ENCODE measurements around the gene CD160.
"Not testable (repeated sequence)": the region's sequence is repeated elsewhere in the genome, so short reads cannot be mapped to it uniquely, and the experiment has no call there.

CD160 gene, protein sequence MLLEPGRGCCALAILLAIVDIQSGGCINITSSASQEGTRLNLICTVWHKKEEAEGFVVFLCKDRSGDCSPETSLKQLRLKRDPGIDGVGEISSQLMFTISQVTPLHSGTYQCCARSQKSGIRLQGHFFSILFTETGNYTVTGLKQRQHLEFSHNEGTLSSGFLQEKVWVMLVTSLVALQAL

DNA sequence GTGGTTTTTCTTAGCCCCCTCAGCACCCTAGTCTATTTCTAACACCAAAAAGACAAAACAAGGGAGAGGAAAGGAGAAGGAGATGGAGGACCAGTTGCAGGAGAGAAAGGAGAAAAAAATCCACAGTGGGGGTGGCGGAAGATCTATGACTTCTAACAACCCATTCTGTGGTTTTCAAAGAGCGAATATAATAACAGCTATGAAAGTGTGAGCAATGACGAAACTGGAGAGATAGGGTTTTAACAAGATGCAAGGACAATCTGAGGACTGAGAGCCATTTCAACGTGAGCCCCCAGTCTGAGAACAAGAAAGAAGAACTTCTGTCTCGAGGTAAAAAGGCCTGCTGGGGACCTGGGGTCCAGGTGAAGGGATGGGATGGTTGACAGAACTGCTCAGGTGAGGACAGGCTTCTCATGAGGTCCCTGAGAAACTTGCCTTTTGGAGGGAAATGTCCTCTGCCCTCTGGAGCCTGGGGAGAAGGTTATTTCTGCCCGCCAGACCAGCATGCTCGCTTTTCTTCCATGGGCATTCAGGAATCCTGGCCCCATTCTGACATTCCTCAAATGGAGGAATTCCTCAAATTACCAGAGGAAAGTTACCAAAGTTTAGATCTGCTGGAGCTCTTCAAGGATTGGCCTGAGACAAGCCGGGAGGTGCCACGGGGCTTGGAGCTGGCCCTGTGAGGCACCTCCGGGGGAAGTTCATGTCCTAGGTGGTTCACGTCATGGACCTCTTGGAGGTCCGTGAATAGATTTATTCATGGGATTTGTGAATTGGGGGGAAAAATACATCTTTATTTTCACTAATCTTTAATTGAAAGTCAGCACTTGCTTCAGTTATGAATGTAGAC is at the start of gene CD160:
TSS of gene CD160 (plus strand) at position 270 of the 850 bp plus-strand sequence. CDS start 8,829 bp downstream, outside the sequence.
- TF ChIP-seq, protein P1, sequence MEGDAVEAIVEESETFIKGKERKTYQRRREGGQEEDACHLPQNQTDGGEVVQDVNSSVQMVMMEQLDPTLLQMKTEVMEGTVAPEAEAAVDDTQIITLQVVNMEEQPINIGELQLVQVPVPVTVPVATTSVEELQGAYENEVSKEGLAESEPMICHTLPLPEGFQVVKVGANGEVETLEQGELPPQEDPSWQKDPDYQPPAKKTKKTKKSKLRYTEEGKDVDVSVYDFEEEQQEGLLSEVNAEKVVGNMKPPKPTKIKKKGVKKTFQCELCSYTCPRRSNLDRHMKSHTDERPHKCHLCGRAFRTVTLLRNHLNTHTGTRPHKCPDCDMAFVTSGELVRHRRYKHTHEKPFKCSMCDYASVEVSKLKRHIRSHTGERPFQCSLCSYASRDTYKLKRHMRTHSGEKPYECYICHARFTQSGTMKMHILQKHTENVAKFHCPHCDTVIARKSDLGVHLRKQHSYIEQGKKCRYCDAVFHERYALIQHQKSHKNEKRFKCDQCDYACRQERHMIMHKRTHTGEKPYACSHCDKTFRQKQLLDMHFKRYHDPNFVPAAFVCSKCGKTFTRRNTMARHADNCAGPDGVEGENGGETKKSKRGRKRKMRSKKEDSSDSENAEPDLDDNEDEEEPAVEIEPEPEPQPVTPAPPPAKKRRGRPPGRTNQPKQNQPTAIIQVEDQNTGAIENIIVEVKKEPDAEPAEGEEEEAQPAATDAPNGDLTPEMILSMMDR (IDR thresholded peaks at IDR 0.05): no peak
- no peak within 1 kb of the TSS for H3K4me3 ChIP-seq
- no peak for DNase-seq (ENCODE audit: low spot score)
- no peak within 1 kb of the TSS for H3K27ac ChIP-seq

DNA sequence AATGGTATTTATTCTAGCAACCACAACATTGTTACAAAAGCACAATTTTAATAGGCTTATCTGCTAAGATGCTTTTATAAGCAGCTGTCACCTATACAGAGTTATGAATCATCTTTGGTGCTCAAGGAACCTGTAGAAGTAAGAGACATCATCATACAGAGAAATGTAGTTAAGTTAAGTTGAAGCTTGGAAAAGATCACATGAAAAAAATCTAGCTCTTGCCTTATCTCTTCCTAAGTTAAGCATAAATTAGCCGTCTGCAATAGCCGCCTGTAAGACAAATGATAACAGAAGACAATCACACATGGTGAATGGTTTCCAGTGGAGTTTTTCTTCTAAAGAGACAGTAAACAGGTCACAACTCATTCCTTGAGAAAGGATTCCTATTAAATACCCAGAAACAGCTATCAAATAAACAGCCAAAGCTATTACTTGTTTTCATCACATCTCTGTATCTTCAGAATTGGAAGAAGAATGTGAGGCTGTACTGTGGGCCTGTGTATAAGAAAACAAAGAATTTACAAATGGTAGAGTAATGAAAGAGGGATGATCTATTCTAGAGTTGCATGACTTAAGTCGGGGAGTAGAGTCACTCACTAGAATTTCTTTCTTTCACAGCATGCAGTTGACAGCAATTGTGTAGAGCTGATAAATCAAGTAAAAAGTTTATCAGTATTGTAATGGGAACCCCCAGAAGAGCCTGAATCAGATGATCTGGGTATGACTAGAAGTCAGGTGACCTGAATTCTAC is 48.1 kb upstream of the CD160 start:
- DNase-seq (ENCODE audit: low spot score); H3K4me3 ChIP-seq; H3K27ac ChIP-seq: not testable (repeated sequence)

DNA sequence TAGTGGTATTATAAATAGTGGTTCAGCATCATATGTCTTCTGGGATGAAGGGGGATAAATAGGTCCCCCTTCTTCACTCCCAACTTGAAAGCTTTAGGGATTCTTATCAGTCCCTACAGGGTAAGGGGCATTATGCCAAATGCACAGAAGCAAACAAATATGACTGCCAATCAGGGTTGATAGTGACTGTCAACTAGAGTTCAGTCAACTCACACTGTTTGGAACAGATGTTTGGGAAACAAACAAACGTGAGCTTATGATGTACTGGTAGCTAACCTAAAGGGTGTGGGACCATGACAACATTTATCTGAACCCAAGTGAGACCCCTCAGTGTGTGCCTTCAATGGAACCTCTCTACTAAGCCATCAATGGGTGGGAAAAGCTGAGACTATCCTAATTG is 46.1 kb upstream of the CD160 start:
- H3K27ac ChIP-seq; H3K4me3 ChIP-seq; DNase-seq (ENCODE audit: low spot score): not testable (repeated sequence)

DNA sequence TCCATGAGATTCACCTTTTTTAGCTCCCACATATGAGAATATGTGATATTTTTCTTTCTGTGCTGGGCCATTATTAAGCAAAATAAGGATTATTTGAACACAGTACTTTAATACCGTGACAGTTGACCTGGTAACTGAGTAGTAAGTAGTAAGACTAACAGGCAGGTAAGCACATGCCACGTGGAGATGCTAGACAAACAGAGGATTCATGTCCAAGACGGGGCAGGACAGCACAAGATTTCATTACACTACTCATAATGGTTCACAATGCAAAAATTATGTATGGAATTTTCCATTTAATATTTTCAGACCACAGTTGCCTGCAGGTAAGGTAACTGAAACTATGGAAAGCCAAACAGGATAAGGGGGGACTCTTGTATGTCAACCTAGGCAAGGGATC is 34.4 kb upstream of the CD160 start:
- H3K4me3 ChIP-seq; DNase-seq (ENCODE audit: low spot score): not testable (repeated sequence)

DNA sequence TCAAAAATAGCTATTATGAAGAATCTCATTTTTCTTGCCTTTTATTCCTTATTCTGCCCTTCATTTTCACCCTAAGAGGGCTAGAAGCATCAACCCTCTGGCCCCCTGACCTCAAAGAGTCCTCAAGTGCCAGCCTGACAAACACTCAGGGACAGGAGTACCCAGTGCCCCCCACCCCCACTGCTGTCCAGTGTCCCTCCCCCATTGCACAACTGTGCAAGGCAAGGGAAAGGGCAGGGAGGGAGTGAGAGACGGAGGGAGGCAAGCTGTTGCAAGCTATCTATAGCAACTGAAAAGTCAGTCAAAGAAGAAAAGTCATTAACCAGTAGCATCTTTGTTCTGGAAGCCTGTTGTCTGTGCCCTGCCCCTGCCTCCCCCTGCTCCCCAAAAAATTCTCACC is 33.2 kb upstream of the CD160 start:
- H3K27ac ChIP-seq; DNase-seq (ENCODE audit: low spot score); H3K4me3 ChIP-seq: not testable (repeated sequence)

More for the DNA sequence above, 34.4 kb upstream of the CD160 start:
- H3K27ac ChIP-seq: not testable (repeated sequence)

DNA sequence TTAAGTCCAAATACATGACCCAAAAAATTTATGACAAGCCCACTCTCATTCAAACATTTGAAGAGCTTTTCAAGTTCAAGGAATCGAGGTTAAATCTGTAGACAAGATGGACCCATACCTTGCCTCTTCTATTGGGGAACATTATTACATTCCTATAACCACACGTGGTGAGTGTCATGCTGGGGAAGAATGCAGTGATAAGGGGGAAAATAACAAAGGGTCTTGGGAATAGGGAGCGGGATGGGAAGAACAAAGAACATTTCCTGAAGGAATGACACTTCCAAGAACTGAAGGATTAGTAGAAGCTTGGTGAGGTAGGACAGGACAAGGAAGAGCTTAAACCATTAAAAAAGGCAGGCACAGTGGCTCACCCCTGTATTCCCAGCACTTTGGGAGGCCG is 31.0 kb upstream of the CD160 start:
- TF ChIP-seq, protein P1 (IDR thresholded peaks at IDR 0.05): no peak
- H3K4me3 ChIP-seq: no peak overlapping the region
- no peak overlapping the region for H3K27ac ChIP-seq
- DNase-seq (ENCODE audit: low spot score): no peak

DNA sequence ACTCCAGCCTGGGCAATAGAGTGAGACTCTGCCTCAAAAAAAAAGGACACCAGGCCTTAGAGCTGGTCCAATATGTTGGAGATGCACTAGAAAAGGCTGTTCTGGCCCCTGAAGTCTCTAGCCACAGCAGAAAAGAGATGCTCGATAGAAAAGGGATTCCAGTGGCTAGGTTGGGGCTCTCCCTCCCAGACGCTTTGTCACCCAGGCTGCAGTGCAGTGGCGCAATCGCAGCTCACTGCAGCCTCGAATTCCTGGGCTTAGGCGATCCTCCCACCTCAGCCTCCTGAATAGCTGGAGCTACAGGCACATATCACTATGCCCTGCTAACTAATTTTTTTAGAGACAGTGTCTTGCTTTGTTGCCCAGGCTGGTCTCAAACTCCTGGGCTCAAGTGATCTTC is 30.4 kb upstream of the CD160 start:
- TF ChIP-seq, protein P1 (IDR thresholded peaks at IDR 0.05): no peak

DNA sequence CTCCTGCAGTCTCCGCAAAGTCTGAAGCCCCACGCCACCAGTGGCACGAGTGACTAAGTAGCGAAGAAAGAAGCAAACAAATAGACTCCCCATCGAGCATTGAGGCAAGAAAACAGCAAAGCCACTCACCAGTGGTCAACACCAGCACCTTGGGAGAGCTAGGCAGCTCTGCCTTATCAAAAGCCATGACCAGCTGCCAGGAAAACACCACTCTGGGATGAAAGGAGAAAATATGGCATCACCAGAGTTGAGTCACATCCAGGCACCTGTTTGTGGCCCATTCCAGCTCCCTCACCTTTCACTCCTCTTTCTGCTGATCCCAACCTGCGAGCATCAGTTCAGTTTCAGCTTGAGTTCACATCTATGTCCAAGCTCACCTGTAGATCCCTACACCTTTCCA is 29.4 kb upstream of the CD160 start:
- DNase-seq (ENCODE audit: low spot score): no peak
- no peak overlapping the region for H3K27ac ChIP-seq

More for the DNA sequence above, 30.4 kb upstream of the CD160 start:
- H3K27ac ChIP-seq: no peak overlapping the region
- no peak for DNase-seq (ENCODE audit: low spot score)
- H3K4me3 ChIP-seq: no peak overlapping the region

More for the DNA sequence above, 29.4 kb upstream of the CD160 start:
- H3K4me3 ChIP-seq: no peak overlapping the region
- TF ChIP-seq, protein P1 (IDR thresholded peaks at IDR 0.05): no peak

All from coronary artery (tissue), 2 donors.